Hepatocyte (in vitro differentiated cells): ENCODE results near the gene MCHR2.

Experiments used
- EZH2 ChIP-seq: fragments of 200-600 bp; sonication (generic); IDR thresholded peaks from 2 replicates; pipeline ENCODE4 v1.6.1; 2016; ENCODE audit warnings: antibody characterized with exemption, mild to moderate bottlenecking, borderline replicate concordance
- EZH2phosphoT487 ChIP-seq: fragments of 200-600 bp; sonication (generic); IDR thresholded peaks from one replicate; pipeline ENCODE4 v1.6.1; 2018; ENCODE audit warnings: antibody characterized with exemption, mild to moderate bottlenecking, low read depth, moderate library complexity; ENCODE audit not compliant: unreplicated experiment, severe bottlenecking
- TF ChIP-seq, protein P1 (sequence below): fragments of 200-600 bp; sonication (generic); IDR thresholded peaks from 2 replicates; pipeline ENCODE4 v1.5.1; 2016; ENCODE audit warnings: antibody characterized with exemption, mild to moderate bottlenecking; ENCODE audit not compliant: poor library complexity

DNA sequence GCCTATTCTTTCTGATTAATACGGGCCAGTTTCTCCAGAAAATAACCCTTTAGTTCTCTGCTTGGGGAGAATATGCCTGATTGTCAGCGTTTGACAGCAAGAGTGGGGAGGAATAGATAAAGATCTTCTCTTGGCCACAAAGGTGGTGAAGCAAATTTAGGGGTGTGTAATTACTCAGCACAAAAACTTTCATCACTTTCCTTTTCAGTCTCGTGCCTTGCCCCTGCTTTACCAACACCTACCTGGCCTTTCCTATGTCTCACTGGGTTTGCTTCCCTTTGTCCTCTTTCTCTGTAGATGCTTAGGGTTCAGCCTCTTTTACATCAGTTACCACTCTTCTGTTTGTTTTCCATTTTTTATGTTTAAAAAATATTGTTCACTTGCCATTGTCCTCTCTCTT lies 99.2 kb downstream of the MCHR2 start:
- TF ChIP-seq, protein P1, sequence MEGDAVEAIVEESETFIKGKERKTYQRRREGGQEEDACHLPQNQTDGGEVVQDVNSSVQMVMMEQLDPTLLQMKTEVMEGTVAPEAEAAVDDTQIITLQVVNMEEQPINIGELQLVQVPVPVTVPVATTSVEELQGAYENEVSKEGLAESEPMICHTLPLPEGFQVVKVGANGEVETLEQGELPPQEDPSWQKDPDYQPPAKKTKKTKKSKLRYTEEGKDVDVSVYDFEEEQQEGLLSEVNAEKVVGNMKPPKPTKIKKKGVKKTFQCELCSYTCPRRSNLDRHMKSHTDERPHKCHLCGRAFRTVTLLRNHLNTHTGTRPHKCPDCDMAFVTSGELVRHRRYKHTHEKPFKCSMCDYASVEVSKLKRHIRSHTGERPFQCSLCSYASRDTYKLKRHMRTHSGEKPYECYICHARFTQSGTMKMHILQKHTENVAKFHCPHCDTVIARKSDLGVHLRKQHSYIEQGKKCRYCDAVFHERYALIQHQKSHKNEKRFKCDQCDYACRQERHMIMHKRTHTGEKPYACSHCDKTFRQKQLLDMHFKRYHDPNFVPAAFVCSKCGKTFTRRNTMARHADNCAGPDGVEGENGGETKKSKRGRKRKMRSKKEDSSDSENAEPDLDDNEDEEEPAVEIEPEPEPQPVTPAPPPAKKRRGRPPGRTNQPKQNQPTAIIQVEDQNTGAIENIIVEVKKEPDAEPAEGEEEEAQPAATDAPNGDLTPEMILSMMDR = no peak
- TF ChIP-seq EZH2phosphoT487 = no peak
- TF ChIP-seq EZH2 = no peak
